BE2C (cell line): ENCODE measurements around the gene OSGEPL1. TPM values are rescaled to one million over a fixed set of nuclear protein-coding genes. Genes with fewer than 3 reads are reported as not detected.

Experiments used
- DNase-seq: peaks from one replicate; pipeline ENCODE4 v3.0.0-alpha.2; 2020
- H3K27me3 ChIP-seq: fragments of 250-450 bp; sonication (Bioruptor Pico); 2 replicates; pipeline ENCODE4 v1.5.1; 2020; ENCODE audit warnings: mild to moderate bottlenecking
- H3K36me3 ChIP-seq: fragments of 250-450 bp; sonication (Bioruptor Pico); 2 replicates; pipeline ENCODE4 v1.5.1; 2020; ENCODE audit warnings: mild to moderate bottlenecking
- H3K4me1 ChIP-seq: fragments of 250-450 bp; sonication (Bioruptor Pico); 2 replicates; pipeline ENCODE4 v1.5.1; 2020
- H3K4me3 ChIP-seq: 2 replicates; pipeline ENCODE4 v1.5.1; 2011; ENCODE audit warnings: low read depth, low read length
- H3K9me3 ChIP-seq: fragments of 250-450 bp; sonication (Bioruptor Pico); 2 replicates; pipeline ENCODE4 v1.5.1; 2020
- CTCF ChIP-seq: IDR thresholded peaks from 2 replicates; pipeline ENCODE4 v1.5.1; 2012; ENCODE audit warnings: mild to moderate bottlenecking, low read depth, low read length
- polyA plus RNA-seq: library from polyadenylated mRNA; unstranded; fragments of >200 nt; gene quantifications from one replicate; pipeline ENCODE4 v1.2.1, GENCODE V29; 2012; ENCODE audit warnings: low read depth, missing spikeins; ENCODE audit not compliant: insufficient read length, insufficient read depth

Gene OSGEPL1
- 11.1 TPM for polyA plus RNA-seq

GRCh38 chr2:189762551-189763298, at the start of gene OSGEPL1:
OSGEPL1 (minus strand) TSS chr2:189762792; CDS start chr2:189761640, 1,152 bp downstream.
- H3K4me3 ChIP-seq = peak within 1 kb of the TSS; percentile 100
- H3K4me1 ChIP-seq = no peaks in the 10 kb centered on the region
- TF ChIP-seq CTCF = peak; percentile 81
- no peaks in the 10 kb centered on the region; the same call in 1 of the 2 replicates for H3K36me3 ChIP-seq
- peak; percentile 94 for DNase-seq
- H3K9me3 ChIP-seq = no peaks in the 10 kb centered on the region
- no peaks in the 10 kb centered on the region for H3K27me3 ChIP-seq

- no peak overlapping the region for H3K4me3 ChIP-seq
- no peak for DNase-seq
- H3K36me3 ChIP-seq = peaks cover 17% of the 10 kb centered on the region
- H3K9me3 ChIP-seq = no peaks in the 10 kb centered on the region
- TF ChIP-seq CTCF = no peak
- no peaks in the 10 kb centered on the region for H3K4me1 ChIP-seq
- no peaks in the 10 kb centered on the region for H3K27me3 ChIP-seq
Observed at GRCh38 chr2:189803431-189803830, 40.8 kb upstream of the OSGEPL1 start.

- no peaks in the 10 kb centered on the region for H3K27me3 ChIP-seq
- TF ChIP-seq CTCF = no peak
- no peaks in the 10 kb centered on the region for H3K9me3 ChIP-seq
- H3K36me3 ChIP-seq = peaks cover 23% of the 10 kb centered on the region
- no peak for DNase-seq
- no peak overlapping the region for H3K4me3 ChIP-seq
- H3K4me1 ChIP-seq = no peaks in the 10 kb centered on the region
Observed at GRCh38 chr2:189802396-189802912, 39.9 kb upstream of the OSGEPL1 start.

- Histone ChIP-seq H3K4me1 (no peaks in the 10 kb centered on the region), H3K36me3 (peaks cover 36% of the 10 kb centered on the region), H3K27me3 (no peaks in the 10 kb centered on the region), H3K9me3 (no peaks in the 10 kb centered on the region), H3K4me3 (no peak overlapping the region)
- DNase-seq = no peak
- TF ChIP-seq CTCF = no peak
Observed at GRCh38 chr2:189799531-189799930, 36.9 kb upstream of the OSGEPL1 start.

GRCh38 chr2:189799030-189799331, 36.4 kb upstream of the OSGEPL1 start:
- Histone ChIP-seq H3K4me1 (no peaks in the 10 kb centered on the region), H3K4me3 (no peak overlapping the region), H3K27me3 (no peaks in the 10 kb centered on the region), H3K36me3 (peaks cover 36% of the 10 kb centered on the region), H3K9me3 (no peaks in the 10 kb centered on the region)
- no peak for DNase-seq
- TF ChIP-seq CTCF = no peak

- no peaks in the 10 kb centered on the region for H3K4me1 ChIP-seq
- peaks cover 38% of the 10 kb centered on the region for H3K36me3 ChIP-seq
- peak; percentile 32 for TF ChIP-seq CTCF
- no peaks in the 10 kb centered on the region for H3K9me3 ChIP-seq
- no peak for DNase-seq
- no peaks in the 10 kb centered on the region for H3K27me3 ChIP-seq
- H3K4me3 ChIP-seq = no peak overlapping the region
Observed at GRCh38 chr2:189798312-189799029, 35.9 kb upstream of the OSGEPL1 start.
